Measurements from ENCODE around the gene CYP19A1. TPM values are rescaled to one million over a fixed set of nuclear protein-coding genes. Genes with fewer than 3 reads are reported as not detected.
"Not testable (repeated sequence)": the region's sequence is repeated elsewhere in the genome, so short reads cannot be mapped to it uniquely, and the experiment has no call there.

CYP19A1 gene
- total RNA-seq, 1 donor from 2014 or later = 0.58 TPM

DNA sequence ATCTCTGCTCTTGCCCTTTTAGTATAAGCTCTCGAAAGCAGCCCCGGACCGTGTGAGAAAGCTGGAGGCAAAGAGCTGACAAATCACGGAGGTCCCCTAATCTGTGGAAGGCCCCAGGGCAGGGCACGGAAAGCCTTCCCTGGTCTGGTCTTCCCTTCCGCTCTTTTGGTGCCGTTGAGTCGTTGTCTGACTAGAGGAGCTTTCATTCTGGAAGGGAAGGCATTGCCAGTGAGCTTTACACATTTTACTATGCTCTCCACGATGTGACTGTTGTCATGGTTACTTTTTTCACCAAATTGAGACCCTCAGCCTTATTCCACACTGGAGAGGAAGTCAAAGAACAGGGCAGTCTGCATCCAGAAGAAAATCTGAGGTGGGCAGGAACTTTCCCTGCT lies 71.7 kb downstream of the CYP19A1 start:
- no peak for ATAC-seq
- no peaks in the 10 kb centered on the region for H3K27me3 ChIP-seq

DNA sequence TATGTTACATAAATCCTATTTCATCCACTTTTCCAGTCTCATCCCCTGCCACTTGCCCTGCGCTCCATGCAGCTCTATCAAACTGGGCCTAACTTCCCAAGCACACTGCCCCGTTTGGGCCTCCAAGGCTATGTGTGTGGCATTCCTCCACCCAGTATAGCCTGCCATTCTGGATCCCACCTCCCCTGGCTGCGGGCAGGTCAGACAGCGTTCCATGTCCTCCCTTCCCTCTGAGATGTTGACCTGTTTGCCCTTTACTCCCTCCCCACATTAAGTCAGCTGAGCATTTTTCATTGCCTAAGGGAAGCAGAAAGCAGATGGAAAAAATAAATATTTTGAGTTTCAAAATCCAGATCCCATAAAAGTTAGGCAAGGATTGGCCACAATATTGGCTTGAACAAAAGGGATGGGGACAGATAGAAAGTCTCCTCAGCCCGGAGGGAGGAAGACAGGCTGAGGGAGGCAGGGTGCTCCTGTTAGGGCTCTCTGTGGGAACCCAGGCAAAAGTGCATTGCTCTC lies 73.3 kb downstream of the CYP19A1 start:
- no peak for TF ChIP-seq CTCF (IDR thresholded peaks at IDR 0.05)
- intact Hi-C loops (cut with DNase I) = no loop called here
- Histone ChIP-seq H3K27ac (no peak overlapping the region), H3K9me3 (no peaks in the 10 kb centered on the region), H3K4me3 (no peak overlapping the region), H3K36me3 (no peaks in the 10 kb centered on the region), H3K4me1 (peaks cover 7% of the 10 kb centered on the region), H3K27me3 (no peaks in the 10 kb centered on the region)
- no peak for ATAC-seq
- no peak for DNase-seq

More for the DNA sequence above, 71.7 kb downstream of the CYP19A1 start:
- intact Hi-C loops (cut with DNase I) = no loop called here
- H3K9me3 ChIP-seq = no peaks in the 10 kb centered on the region
- DNase-seq = no peak
- H3K36me3 ChIP-seq = no peaks in the 10 kb centered on the region
- no peak overlapping the region for H3K27ac ChIP-seq
- peaks cover 7% of the 10 kb centered on the region for H3K4me1 ChIP-seq
- peak overlapping the region; percentile 54 for H3K4me3 ChIP-seq
- TF ChIP-seq CTCF (IDR thresholded peaks at IDR 0.05) = no peak

- Histone ChIP-seq H3K4me3 (no peak overlapping the region), H3K36me3 (no peaks in the 10 kb centered on the region), H3K27me3 (no peaks in the 10 kb centered on the region), H3K9me3 (no peaks in the 10 kb centered on the region), H3K27ac (no peak overlapping the region), H3K4me1 (peaks cover 7% of the 10 kb centered on the region)
- no peak for DNase-seq
- intact Hi-C loops (cut with DNase I) = no loop called here
- no peak for ATAC-seq
- TF ChIP-seq CTCF (IDR thresholded peaks at IDR 0.05) = no peak
Observed at GRCh38 chr15:51263726-51264125, 74.7 kb downstream of the CYP19A1 start.

DNA sequence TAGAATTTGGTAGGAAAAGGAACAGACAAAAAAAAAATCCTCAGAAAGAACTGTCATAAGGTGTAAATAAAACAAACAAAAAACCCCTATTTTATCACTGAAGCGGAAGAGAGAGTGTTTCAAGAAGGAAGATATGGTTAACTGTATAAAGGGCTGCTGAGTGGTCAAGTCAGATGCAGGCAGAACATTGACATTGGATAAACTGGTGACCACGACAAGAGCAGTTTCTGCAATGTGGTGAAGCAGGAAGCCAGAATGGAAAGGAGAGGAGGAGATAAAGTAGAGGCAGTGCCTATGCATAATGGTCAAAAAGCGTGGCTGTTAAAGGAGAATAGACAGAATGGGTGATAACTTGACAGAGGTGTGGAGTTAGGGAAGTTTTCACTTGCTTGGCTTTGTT lies 75.3 kb downstream of the CYP19A1 start:
- Histone ChIP-seq H3K4me1 (peaks cover 6% of the 10 kb centered on the region), H3K27ac (no peak overlapping the region), H3K27me3 (no peaks in the 10 kb centered on the region), H3K4me3 (no peak overlapping the region), H3K36me3 (no peaks in the 10 kb centered on the region), H3K9me3 (no peaks in the 10 kb centered on the region)
- intact Hi-C loops (cut with DNase I) = no loop called here
- no peak for DNase-seq
- TF ChIP-seq CTCF (IDR thresholded peaks at IDR 0.05) = no peak
- ATAC-seq = no peak

DNA sequence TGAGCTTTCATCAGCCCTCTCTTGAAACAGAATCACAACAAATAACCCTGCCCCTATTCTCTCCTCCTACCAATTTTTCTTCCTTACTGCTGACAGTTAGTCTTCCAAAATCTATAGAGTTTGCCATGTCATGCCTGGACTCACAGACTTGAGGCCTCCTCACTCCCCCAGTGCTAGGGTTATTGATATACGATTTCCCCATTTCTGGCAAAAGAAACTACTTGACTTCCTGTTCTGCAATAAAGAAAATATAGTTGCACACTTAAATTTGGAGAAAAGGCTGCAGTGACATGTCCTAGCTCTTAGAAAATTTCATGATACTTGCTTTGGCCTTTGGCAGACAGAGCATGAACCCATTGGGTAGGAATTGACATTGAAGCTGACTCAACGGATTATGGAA lies 75.9 kb downstream of the CYP19A1 start:
- TF ChIP-seq CTCF (IDR thresholded peaks at IDR 0.05) = no peak
- Histone ChIP-seq H3K27ac (no peak overlapping the region), H3K4me3 (no peak overlapping the region), H3K9me3 (no peaks in the 10 kb centered on the region), H3K27me3 (no peaks in the 10 kb centered on the region), H3K4me1 (no peaks in the 10 kb centered on the region), H3K36me3 (no peaks in the 10 kb centered on the region)
- DNase-seq = no peak
- intact Hi-C loops (cut with DNase I) = no loop called here
- ATAC-seq = peak; percentile 47

GRCh38 chr15:51261113-51261512 lies 77.3 kb downstream of the CYP19A1 start:
- H3K9me3 ChIP-seq; H3K4me3 ChIP-seq; H3K27me3 ChIP-seq; ATAC-seq; H3K36me3 ChIP-seq; DNase-seq; H3K4me1 ChIP-seq; intact Hi-C loops (cut with DNase I); H3K27ac ChIP-seq: not testable (repeated sequence)
